ENCODE data around the gene ADGRL4. TPM values are rescaled to one million over a fixed set of nuclear protein-coding genes. Genes with fewer than 3 reads are reported as not detected.
"Not testable (repeated sequence)": the region's sequence is repeated elsewhere in the genome, so short reads cannot be mapped to it uniquely, and the experiment has no call there.

The ADGRL4 gene
- total and polyA plus RNA-seq, 3 experiments from 2014 or later = not detected

DNA sequence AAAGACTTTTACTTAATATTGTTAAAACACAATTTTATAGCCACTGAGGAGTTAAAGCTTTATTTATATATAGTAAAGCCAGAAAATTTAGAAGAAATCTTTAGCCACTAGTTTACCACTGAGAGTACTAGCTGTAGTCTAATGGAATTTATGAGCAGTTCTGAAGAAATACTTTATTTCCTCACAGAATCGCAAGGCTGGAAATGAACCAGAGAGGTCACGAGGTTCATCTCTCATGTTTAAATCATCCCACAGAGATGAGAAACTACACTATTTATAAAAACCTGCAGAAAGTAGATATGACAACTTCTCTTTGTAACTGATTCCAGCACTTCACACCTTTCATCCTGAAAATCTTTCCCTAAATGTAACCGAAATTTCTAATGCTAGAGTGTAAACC is 26.0 kb downstream of the ADGRL4 start:
- no peaks in the 10 kb centered on the region for H3K4me1 Mint-ChIP-seq
- POLR2A ChIA-PET = no interaction called here
- H3K27ac Mint-ChIP-seq = no peak overlapping the region
- H3K9me3 Mint-ChIP-seq = peaks cover 0 to 13% (median 3%) of the 10 kb centered on the region in 5 donors
- no peaks in the 10 kb centered on the region for H3K36me3 ChIP-seq (ENCODE audit: insufficient read depth, low read length)
- no peak overlapping the region for H3K4me3 Mint-ChIP-seq
- CTCF ChIA-PET = no interaction called here
- no peak for DNase-seq
- H3K4me1 ChIP-seq (ENCODE audit: insufficient read depth, low read length) = no peaks in the 10 kb centered on the region
- H3K27me3 ChIP-seq (ENCODE audit: insufficient read depth, low read length, poor library complexity, severe bottlenecking) = no peaks in the 10 kb centered on the region
- no peaks in the 10 kb centered on the region for H3K36me3 Mint-ChIP-seq
- peaks cover 0 to 1% of the 10 kb centered on the region in 2 donors for H3K27me3 Mint-ChIP-seq
- H3K27ac ChIP-seq (ENCODE audit: low read depth, low read length) = no peak overlapping the region
- H3K9me3 ChIP-seq (ENCODE audit: low read length) = no peaks in the 10 kb centered on the region
- H3K4me3 ChIP-seq (ENCODE audit: low read length) = no peak overlapping the region

DNA sequence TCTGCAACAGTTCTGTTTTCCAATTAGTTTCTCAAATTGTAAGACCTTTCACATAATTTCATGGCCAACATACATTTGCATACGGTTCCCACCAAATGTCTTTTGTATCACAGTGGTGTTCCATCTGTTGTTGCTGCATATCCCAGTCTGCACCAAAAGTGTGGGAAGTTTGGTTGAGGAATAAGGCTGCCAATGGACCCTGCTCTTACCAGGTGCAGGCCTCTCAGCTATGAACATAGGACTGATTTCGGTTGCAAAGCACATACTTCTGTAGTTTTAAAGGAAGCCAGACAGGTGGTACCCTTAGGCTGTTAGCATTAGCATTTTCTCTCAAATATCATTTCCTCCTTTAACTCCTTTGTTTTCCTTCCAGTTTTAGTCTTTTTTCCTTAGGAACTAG is 33.8 kb downstream of the ADGRL4 start:
- no peaks in the 10 kb centered on the region for H3K36me3 ChIP-seq (ENCODE audit: insufficient read depth, low read length)
- no peak overlapping the region for H3K4me3 ChIP-seq (ENCODE audit: low read length)
- no peaks in the 10 kb centered on the region for H3K4me1 Mint-ChIP-seq
- ChIA-PET POLR2A (no interaction called here), CTCF (no interaction called here)
- no peak for DNase-seq
- no peaks in the 10 kb centered on the region for H3K27me3 ChIP-seq (ENCODE audit: insufficient read depth, low read length, poor library complexity, severe bottlenecking)
- no peak overlapping the region for H3K4me3 Mint-ChIP-seq
- H3K4me1 ChIP-seq (ENCODE audit: insufficient read depth, low read length) = no peaks in the 10 kb centered on the region
- H3K27me3 Mint-ChIP-seq = peaks cover 0 to 1% of the 10 kb centered on the region in 2 donors
- no peaks in the 10 kb centered on the region for H3K36me3 Mint-ChIP-seq
- H3K9me3 Mint-ChIP-seq = peaks cover 0 to 8% (median 0%) of the 10 kb centered on the region in 5 donors
- no peaks in the 10 kb centered on the region for H3K9me3 ChIP-seq (ENCODE audit: low read length)
- H3K27ac Mint-ChIP-seq = no peak overlapping the region
- no peak overlapping the region for H3K27ac ChIP-seq (ENCODE audit: low read depth, low read length)

DNA sequence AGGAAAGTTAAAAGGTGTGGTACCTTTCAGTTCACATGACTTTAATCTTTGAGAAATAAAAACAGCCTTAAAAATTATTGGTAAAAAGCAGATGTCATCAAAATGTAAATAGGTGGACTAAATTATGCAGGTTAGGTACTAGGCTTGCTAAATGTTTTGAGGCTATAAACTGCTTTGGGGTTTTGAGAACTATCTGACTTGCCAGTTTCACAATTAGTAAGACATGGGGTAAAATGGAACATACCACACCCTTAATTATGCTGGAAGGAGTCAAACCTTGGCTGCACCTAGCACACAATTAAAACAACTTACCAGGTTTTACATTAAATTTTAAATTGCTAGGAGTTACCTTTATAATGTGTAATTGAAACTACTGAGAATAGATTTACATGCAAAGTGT is 39.4 kb downstream of the ADGRL4 start:
- H3K27ac ChIP-seq (ENCODE audit: low read depth, low read length); CTCF ChIA-PET; H3K27ac Mint-ChIP-seq; H3K4me1 ChIP-seq (ENCODE audit: insufficient read depth, low read length); H3K27me3 Mint-ChIP-seq; POLR2A ChIA-PET; H3K4me3 Mint-ChIP-seq; DNase-seq; H3K36me3 Mint-ChIP-seq; H3K4me3 ChIP-seq (ENCODE audit: low read length); H3K9me3 ChIP-seq (ENCODE audit: low read length); H3K27me3 ChIP-seq (ENCODE audit: insufficient read depth, low read length, poor library complexity, severe bottlenecking); H3K36me3 ChIP-seq (ENCODE audit: insufficient read depth, low read length); H3K4me1 Mint-ChIP-seq: not testable (repeated sequence)
- H3K9me3 Mint-ChIP-seq = peaks cover 4 to 34% (median 15%) of the 10 kb centered on the region in 5 donors

DNA sequence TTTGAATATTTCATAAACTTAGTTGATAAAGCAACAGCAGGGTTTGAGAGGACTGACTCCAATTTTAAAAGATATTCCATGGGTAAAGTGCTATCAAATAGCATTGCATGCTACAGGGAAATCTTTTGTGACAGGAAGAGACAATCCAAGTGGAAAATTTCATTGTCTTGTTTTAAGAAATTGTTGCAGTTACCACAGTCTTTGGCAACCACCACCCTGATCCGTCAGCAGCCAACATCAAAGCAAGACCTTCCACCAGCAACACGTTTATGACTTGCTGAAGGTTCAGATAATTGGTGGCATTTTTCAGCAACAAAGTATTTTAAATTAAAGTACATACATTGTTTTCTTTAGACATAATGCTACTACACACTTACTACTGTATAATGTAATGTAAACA is 47.8 kb downstream of the ADGRL4 start:
- Mint-ChIP-seq H3K4me3 (no peak overlapping the region), H3K27me3 (no peaks in the 10 kb centered on the region), H3K4me1 (no peaks in the 10 kb centered on the region), H3K27ac (no peak overlapping the region), H3K36me3 (no peaks in the 10 kb centered on the region), H3K9me3 (peaks cover 0 to 23% (median 2%) of the 10 kb centered on the region in 5 donors)
- Histone ChIP-seq H3K9me3 (ENCODE audit: low read length) (no peaks in the 10 kb centered on the region), H3K36me3 (ENCODE audit: insufficient read depth, low read length) (no peaks in the 10 kb centered on the region), H3K27me3 (ENCODE audit: insufficient read depth, low read length, poor library complexity, severe bottlenecking) (no peaks in the 10 kb centered on the region), H3K4me1 (ENCODE audit: insufficient read depth, low read length) (no peaks in the 10 kb centered on the region), H3K27ac (ENCODE audit: low read depth, low read length) (no peak overlapping the region), H3K4me3 (ENCODE audit: low read length) (no peak overlapping the region)
- CTCF ChIA-PET = no interaction called here
- DNase-seq = no peak
- POLR2A ChIA-PET = no interaction called here

DNA sequence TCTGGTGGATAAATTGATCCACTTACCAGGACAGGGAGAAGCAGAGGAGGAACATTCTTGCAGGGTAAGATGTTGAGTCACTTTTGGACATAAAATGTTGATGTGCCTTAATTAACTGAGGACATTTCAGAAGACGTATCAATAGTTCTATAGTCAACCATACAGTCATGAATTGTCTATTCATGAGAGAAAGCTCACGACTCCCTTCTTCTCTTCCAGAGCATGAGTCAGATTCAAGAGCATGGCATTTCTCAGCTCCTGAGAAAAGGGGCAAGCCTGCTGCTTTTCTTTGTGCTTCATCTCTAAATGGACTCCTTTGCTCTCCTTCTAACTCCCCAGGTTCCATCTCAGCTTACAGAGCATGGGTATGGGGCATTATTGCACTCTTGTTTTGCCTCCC is 55.7 kb downstream of the ADGRL4 start:
- no peak overlapping the region for H3K27ac ChIP-seq (ENCODE audit: low read depth, low read length)
- no peaks in the 10 kb centered on the region for H3K36me3 ChIP-seq (ENCODE audit: insufficient read depth, low read length)
- ChIA-PET CTCF (no interaction called here), POLR2A (no interaction called here)
- Mint-ChIP-seq H3K36me3 (no peaks in the 10 kb centered on the region), H3K4me3 (no peak overlapping the region), H3K27ac (no peak overlapping the region), H3K27me3 (no peaks in the 10 kb centered on the region), H3K9me3 (peaks cover 2 to 26% (median 4%) of the 10 kb centered on the region in 5 donors), H3K4me1 (no peaks in the 10 kb centered on the region)
- H3K4me3 ChIP-seq (ENCODE audit: low read length) = no peak overlapping the region
- DNase-seq = no peak
- no peaks in the 10 kb centered on the region for H3K4me1 ChIP-seq (ENCODE audit: insufficient read depth, low read length)
- H3K9me3 ChIP-seq (ENCODE audit: low read length) = no peaks in the 10 kb centered on the region
- no peaks in the 10 kb centered on the region for H3K27me3 ChIP-seq (ENCODE audit: insufficient read depth, low read length, poor library complexity, severe bottlenecking)

DNA sequence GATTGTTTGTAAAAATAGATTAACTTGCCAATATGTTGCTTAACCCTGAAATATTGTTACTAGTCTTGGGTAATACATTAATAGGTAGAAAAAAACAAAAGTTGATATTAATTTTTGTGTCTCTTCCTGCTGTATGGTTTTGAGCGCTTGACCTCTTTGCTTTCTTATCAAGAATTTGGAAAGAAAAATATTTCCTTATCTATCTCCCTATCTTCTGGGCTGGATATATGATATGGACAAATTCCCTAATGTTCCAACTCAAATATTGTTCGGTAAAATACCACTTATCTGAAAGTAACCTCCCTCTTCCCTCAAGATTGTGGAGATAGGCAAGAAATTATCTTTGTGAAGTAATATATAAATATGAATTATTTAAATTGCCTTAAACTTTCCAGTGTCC is 57.3 kb downstream of the ADGRL4 start:
- H3K27me3 Mint-ChIP-seq = no peaks in the 10 kb centered on the region
- no peaks in the 10 kb centered on the region for H3K4me1 Mint-ChIP-seq
- ChIA-PET CTCF (no interaction called here), POLR2A (no interaction called here)
- H3K9me3 Mint-ChIP-seq = peaks cover 2 to 19% (median 4%) of the 10 kb centered on the region in 5 donors
- no peak for DNase-seq
- H3K9me3 ChIP-seq (ENCODE audit: low read length) = no peaks in the 10 kb centered on the region
- H3K36me3 Mint-ChIP-seq = no peaks in the 10 kb centered on the region
- no peak overlapping the region for H3K27ac ChIP-seq (ENCODE audit: low read depth, low read length)
- no peaks in the 10 kb centered on the region for H3K4me1 ChIP-seq (ENCODE audit: insufficient read depth, low read length)
- H3K27ac Mint-ChIP-seq = no peak overlapping the region
- H3K36me3 ChIP-seq (ENCODE audit: insufficient read depth, low read length) = no peaks in the 10 kb centered on the region
- H3K27me3 ChIP-seq (ENCODE audit: insufficient read depth, low read length, poor library complexity, severe bottlenecking) = no peaks in the 10 kb centered on the region
- H3K4me3 Mint-ChIP-seq = no peak overlapping the region
- H3K4me3 ChIP-seq (ENCODE audit: low read length) = no peak overlapping the region

DNA sequence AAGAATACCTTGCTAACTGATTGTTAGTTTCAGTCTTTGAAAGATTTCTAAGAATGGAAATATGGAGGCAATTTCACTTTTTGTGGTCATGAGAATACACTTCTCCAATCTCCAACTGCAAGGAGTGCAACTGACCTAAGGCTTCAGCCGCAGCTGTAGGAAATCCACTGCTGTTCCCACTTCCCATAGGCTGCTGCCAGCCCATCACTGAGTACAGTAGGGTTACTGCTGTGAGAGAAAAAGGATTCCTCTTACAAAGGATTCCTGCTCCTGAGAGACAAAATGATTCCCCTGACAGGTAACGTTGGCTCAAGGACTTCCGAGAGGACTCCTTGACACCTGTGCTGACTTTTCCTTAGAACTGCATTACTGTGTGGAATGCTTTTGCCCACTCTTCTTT is 87.4 kb downstream of the ADGRL4 start:
- Mint-ChIP-seq H3K4me1 (no peaks in the 10 kb centered on the region), H3K27ac (no peak overlapping the region), H3K9me3 (peaks cover 0 to 6% (median 2%) of the 10 kb centered on the region in 5 donors), H3K36me3 (no peaks in the 10 kb centered on the region), H3K4me3 (no peak overlapping the region), H3K27me3 (no peaks in the 10 kb centered on the region)
- POLR2A ChIA-PET = no interaction called here
- H3K9me3 ChIP-seq (ENCODE audit: low read length) = no peaks in the 10 kb centered on the region
- H3K27me3 ChIP-seq (ENCODE audit: insufficient read depth, low read length, poor library complexity, severe bottlenecking) = no peaks in the 10 kb centered on the region
- no peak for DNase-seq
- H3K4me3 ChIP-seq (ENCODE audit: low read length) = no peak overlapping the region
- H3K27ac ChIP-seq (ENCODE audit: low read depth, low read length) = no peak overlapping the region
- CTCF ChIA-PET = no interaction called here
- H3K4me1 ChIP-seq (ENCODE audit: insufficient read depth, low read length) = no peaks in the 10 kb centered on the region
- H3K36me3 ChIP-seq (ENCODE audit: insufficient read depth, low read length) = no peaks in the 10 kb centered on the region

DNA sequence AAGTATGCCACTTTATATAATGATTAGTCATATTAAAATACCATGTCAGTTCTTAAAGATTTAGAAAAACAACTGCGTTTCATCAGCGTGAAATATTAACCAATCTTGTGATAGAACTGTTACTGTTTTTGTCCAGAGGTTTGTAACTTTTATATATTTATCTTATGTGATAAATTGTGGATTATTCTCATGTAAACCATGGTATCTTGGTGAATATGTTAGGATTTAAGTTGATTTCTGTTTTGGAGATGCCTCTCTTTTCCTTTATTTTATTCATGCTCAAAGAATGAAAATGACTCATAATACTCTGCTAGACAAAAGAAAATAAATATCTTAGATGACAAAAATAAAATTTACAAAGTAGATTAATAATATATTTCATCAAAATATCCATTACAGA is 88.4 kb downstream of the ADGRL4 start:
- Mint-ChIP-seq H3K36me3 (no peaks in the 10 kb centered on the region), H3K9me3 (peaks cover 0 to 6% (median 0%) of the 10 kb centered on the region in 5 donors), H3K4me1 (no peaks in the 10 kb centered on the region), H3K4me3 (no peak overlapping the region), H3K27me3 (no peaks in the 10 kb centered on the region), H3K27ac (no peak overlapping the region)
- Histone ChIP-seq H3K4me3 (ENCODE audit: low read length) (no peak overlapping the region), H3K36me3 (ENCODE audit: insufficient read depth, low read length) (no peaks in the 10 kb centered on the region), H3K27ac (ENCODE audit: low read depth, low read length) (no peak overlapping the region), H3K4me1 (ENCODE audit: insufficient read depth, low read length) (no peaks in the 10 kb centered on the region), H3K27me3 (ENCODE audit: insufficient read depth, low read length, poor library complexity, severe bottlenecking) (no peaks in the 10 kb centered on the region), H3K9me3 (ENCODE audit: low read length) (no peaks in the 10 kb centered on the region)
- ChIA-PET CTCF (no interaction called here), POLR2A (no interaction called here)
- DNase-seq = no peak

DNA sequence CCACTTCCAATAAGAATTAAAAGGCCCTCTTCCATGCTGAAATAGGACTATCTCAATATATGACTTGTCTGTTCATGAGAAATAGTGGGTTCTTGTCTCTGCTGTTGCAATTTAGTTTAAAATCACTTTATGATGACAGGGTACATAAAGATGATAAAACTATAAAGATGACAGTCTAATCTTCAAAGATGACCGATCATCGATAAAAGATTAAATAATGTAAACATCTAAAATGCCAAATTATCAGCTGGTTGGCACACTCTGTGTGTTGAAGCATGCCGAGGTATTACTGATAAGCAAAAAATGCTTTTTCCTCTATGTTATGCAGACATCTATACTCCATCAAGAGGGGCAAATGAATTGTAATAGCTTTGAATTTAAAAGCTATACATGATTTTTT is 89.5 kb downstream of the ADGRL4 start:
- H3K27me3 ChIP-seq (ENCODE audit: insufficient read depth, low read length, poor library complexity, severe bottlenecking) = no peaks in the 10 kb centered on the region
- ChIA-PET POLR2A (no interaction called here), CTCF (no interaction called here)
- Mint-ChIP-seq H3K4me1 (no peaks in the 10 kb centered on the region), H3K9me3 (peaks cover 0 to 3% (median 0%) of the 10 kb centered on the region in 5 donors), H3K27me3 (no peaks in the 10 kb centered on the region), H3K4me3 (no peak overlapping the region), H3K27ac (no peak overlapping the region), H3K36me3 (no peaks in the 10 kb centered on the region)
- H3K36me3 ChIP-seq (ENCODE audit: insufficient read depth, low read length) = no peaks in the 10 kb centered on the region
- no peak overlapping the region for H3K4me3 ChIP-seq (ENCODE audit: low read length)
- DNase-seq = no peak
- no peaks in the 10 kb centered on the region for H3K9me3 ChIP-seq (ENCODE audit: low read length)
- no peak overlapping the region for H3K27ac ChIP-seq (ENCODE audit: low read depth, low read length)
- H3K4me1 ChIP-seq (ENCODE audit: insufficient read depth, low read length) = no peaks in the 10 kb centered on the region

Measured in CD8-positive, alpha-beta memory T cell (primary cell).